Peyer's patch (tissue), 4 donors: ENCODE data around the gene ATP6AP2. TPM values are rescaled to one million over a fixed set of nuclear protein-coding genes. Genes with fewer than 3 reads are reported as not detected.
A peak's percentile ranks its signal among the peaks of the same experiment; 100 is the strongest.

Experiments
- DNase-seq, 3 donors: peaks; one replicate each; pipeline ENCODE4 v3.0.0-alpha.2; 2017 to 2019
- H3K27ac ChIP-seq, 4 donors: fragments of 200-600 bp; sonication (generic); one replicate each; pipeline ENCODE4 v1.5.1; 2016 to 2019
- H3K27me3 ChIP-seq, 2 donors: fragments of 200-600 bp; sonication (generic); one replicate each; pipeline ENCODE4 v1.5.1; 2019
- H3K36me3 ChIP-seq, 3 donors: fragments of 200-600 bp; sonication (generic); one replicate each; pipeline ENCODE4 v1.5.1; 2016 to 2019
- H3K4me1 ChIP-seq, 4 donors: fragments of 200-600 bp; sonication (generic); one replicate each; pipeline ENCODE4 v1.5.1; 2016 to 2019
- H3K4me3 ChIP-seq, 4 donors: fragments of 200-600 bp; sonication (generic); 1 replicate in 3 of 4; 2 replicates in 1 of 4; pipeline ENCODE4 v1.5.1; 2016 to 2019; ENCODE audit warnings: mild to moderate bottlenecking in 1 of 4
- H3K9me3 ChIP-seq, 4 donors: fragments of 200-600 bp; sonication (generic); one replicate each; pipeline ENCODE4 v1.5.1; 2016 to 2019; ENCODE audit warnings: mild to moderate bottlenecking in 1 of 4
- CTCF ChIP-seq, 6 experiments: fragments of 450-650 bp in 4 of 6; fragments of 200-600 bp in 2 of 6; sonication (generic) in 1 of 6; IDR thresholded peaks; one replicate each; pipeline ENCODE4 v1.5.1; 2017 to 2019; ENCODE audit warnings: antibody characterized with exemption in 6 of 6, mild to moderate bottlenecking in 3 of 6, moderate library complexity in 1 of 6
- POLR2A ChIP-seq, 2 donors: fragments of 450-650 bp; IDR thresholded peaks; one replicate each; pipeline ENCODE4 v1.5.1; 2017; ENCODE audit warnings: antibody characterized with exemption in 2 of 2, mild to moderate bottlenecking in 2 of 2, moderate library complexity in 2 of 2
- total RNA-seq, 4 donors: library from RNA; depleted of rRNA; stranded (reverse); fragments of >200 nt; gene quantifications; one replicate each; pipeline ENCODE4 v1.1.0, GENCODE V29; 2016

ATP6AP2 gene
- total RNA-seq, 4 donors from 2014 or later: 11.6 to 76.0 (median 50.8) TPM

- no peaks in the 10 kb centered on the region for H3K36me3 ChIP-seq
- H3K9me3 ChIP-seq: no peaks in the 10 kb centered on the region
- H3K4me1 ChIP-seq: peaks cover 0 to 11% (median 5%) of the 10 kb centered on the region in 4 donors
- H3K27me3 ChIP-seq: no peaks in the 10 kb centered on the region
- peak overlapping the region; percentile 75 to 84 (median 78) for H3K27ac ChIP-seq
- no peak for DNase-seq
- TF ChIP-seq CTCF (IDR thresholded peaks at IDR 0.05) (no peak), POLR2A (IDR thresholded peaks at IDR 0.05) (no peak)
- H3K4me3 ChIP-seq: peak overlapping the region in 3 of 4 donors; percentile 38 to 47 (median 42)
Observed at GRCh38 chrX:40644176-40644575, 63.4 kb downstream of the ATP6AP2 start.

GRCh38 chrX:40644821-40645358 is 64.1 kb downstream of the ATP6AP2 start:
- H3K4me1 ChIP-seq: peaks cover 0 to 11% (median 5%) of the 10 kb centered on the region in 4 donors
- H3K27me3 ChIP-seq: no peaks in the 10 kb centered on the region
- H3K4me3 ChIP-seq: peak overlapping the region; percentile 14 to 47 (median 40)
- peak overlapping the region; percentile 75 to 84 (median 78) for H3K27ac ChIP-seq
- TF ChIP-seq CTCF (IDR thresholded peaks at IDR 0.05): no peak
- peak; percentile 40 to 75 for TF ChIP-seq POLR2A (IDR thresholded peaks at IDR 0.05)
- no peaks in the 10 kb centered on the region for H3K9me3 ChIP-seq
- peak; percentile 74 to 90 (median 79) for DNase-seq
- H3K36me3 ChIP-seq: no peaks in the 10 kb centered on the region

- TF ChIP-seq CTCF (IDR thresholded peaks at IDR 0.05): no peak
- peaks cover 0 to 11% (median 3%) of the 10 kb centered on the region in 4 donors for H3K4me1 ChIP-seq
- H3K4me3 ChIP-seq: peak overlapping the region; percentile 76 to 96 (median 86)
Observed at GRCh38 chrX:40646489-40647306, 65.9 kb downstream of the ATP6AP2 start.

GRCh38 chrX:40647307-40648197 is 66.8 kb downstream of the ATP6AP2 start, which contains the start of gene CXorf38:
Gene CXorf38, minus strand, starts transcription at chrX:40647561. Its CDS starts 41 bp downstream, at chrX:40647520.
- TF ChIP-seq POLR2A (IDR thresholded peaks at IDR 0.05) (peak; percentile 43 to 73), CTCF (IDR thresholded peaks at IDR 0.05) (no peak)

More at GRCh38 chrX:40646489-40647306, 65.9 kb downstream of the ATP6AP2 start:
- no peaks in the 10 kb centered on the region for H3K27me3 ChIP-seq
- H3K9me3 ChIP-seq: no peaks in the 10 kb centered on the region
- peak overlapping the region; percentile 91 to 96 (median 92) for H3K27ac ChIP-seq
- H3K36me3 ChIP-seq: no peaks in the 10 kb centered on the region
- DNase-seq: peak; percentile 39 to 65 (median 64)

GRCh38 chrX:40651620-40652223 is 71.0 kb downstream of the ATP6AP2 start:
- H3K36me3 ChIP-seq: peaks cover 0 to 9% (median 0%) of the 10 kb centered on the region in 3 donors
- no peak for TF ChIP-seq POLR2A (IDR thresholded peaks at IDR 0.05)
- TF ChIP-seq CTCF (IDR thresholded peaks at IDR 0.05): peak; percentile 63 to 95 (median 80)
- DNase-seq: peak; percentile 47 to 90 (median 82)
- H3K4me3 ChIP-seq: no peak overlapping the region
- H3K4me1 ChIP-seq: no peaks in the 10 kb centered on the region
- no peaks in the 10 kb centered on the region for H3K27me3 ChIP-seq
- H3K9me3 ChIP-seq: no peaks in the 10 kb centered on the region
- H3K27ac ChIP-seq: no peak overlapping the region

More at GRCh38 chrX:40647307-40648197, 66.8 kb downstream of the ATP6AP2 start, which contains the start of gene CXorf38:
- no peaks in the 10 kb centered on the region for H3K27me3 ChIP-seq
- no peaks in the 10 kb centered on the region for H3K9me3 ChIP-seq
- H3K4me3 ChIP-seq: peak within 1 kb of the TSS; percentile 76 to 96 (median 86)
- H3K27ac ChIP-seq: peak within 1 kb of the TSS; percentile 91 to 96 (median 92)
- peaks cover 0 to 11% (median 3%) of the 10 kb centered on the region in 4 donors for H3K4me1 ChIP-seq
- peak; percentile 92 to 97 (median 92) for DNase-seq
- H3K36me3 ChIP-seq: no peaks in the 10 kb centered on the region
